ENCODE data around the gene VOPP1. TPM values are rescaled to one million over a fixed set of nuclear protein-coding genes. Genes with fewer than 3 reads are reported as not detected.

Gene VOPP1
- total RNA-seq, 3 donors from 2014 or later: 28.2 to 42.6 (median 40.8) TPM

- H3K27ac ChIP-seq: no peak overlapping the region
- DNase-seq (ENCODE audit: low spot score in 2 of 2): no peak
- H3K9me3 ChIP-seq: no peaks in the 10 kb centered on the region
- intact Hi-C loops (cut with DNase I; ENCODE audit: low total_unique reads): no loop called here
- no peaks in the 10 kb centered on the region for H3K36me3 ChIP-seq
- no peak overlapping the region for H3K4me3 ChIP-seq
- no peaks in the 10 kb centered on the region for H3K4me1 ChIP-seq
- TF ChIP-seq, protein P1, sequence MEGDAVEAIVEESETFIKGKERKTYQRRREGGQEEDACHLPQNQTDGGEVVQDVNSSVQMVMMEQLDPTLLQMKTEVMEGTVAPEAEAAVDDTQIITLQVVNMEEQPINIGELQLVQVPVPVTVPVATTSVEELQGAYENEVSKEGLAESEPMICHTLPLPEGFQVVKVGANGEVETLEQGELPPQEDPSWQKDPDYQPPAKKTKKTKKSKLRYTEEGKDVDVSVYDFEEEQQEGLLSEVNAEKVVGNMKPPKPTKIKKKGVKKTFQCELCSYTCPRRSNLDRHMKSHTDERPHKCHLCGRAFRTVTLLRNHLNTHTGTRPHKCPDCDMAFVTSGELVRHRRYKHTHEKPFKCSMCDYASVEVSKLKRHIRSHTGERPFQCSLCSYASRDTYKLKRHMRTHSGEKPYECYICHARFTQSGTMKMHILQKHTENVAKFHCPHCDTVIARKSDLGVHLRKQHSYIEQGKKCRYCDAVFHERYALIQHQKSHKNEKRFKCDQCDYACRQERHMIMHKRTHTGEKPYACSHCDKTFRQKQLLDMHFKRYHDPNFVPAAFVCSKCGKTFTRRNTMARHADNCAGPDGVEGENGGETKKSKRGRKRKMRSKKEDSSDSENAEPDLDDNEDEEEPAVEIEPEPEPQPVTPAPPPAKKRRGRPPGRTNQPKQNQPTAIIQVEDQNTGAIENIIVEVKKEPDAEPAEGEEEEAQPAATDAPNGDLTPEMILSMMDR (IDR thresholded peaks at IDR 0.05): no peak
- TF ChIP-seq POLR2AphosphoS5 (IDR thresholded peaks at IDR 0.05) (no peak), POLR2A (IDR thresholded peaks at IDR 0.05) (no peak)
- no peaks in the 10 kb centered on the region for H3K27me3 ChIP-seq
Observed at GRCh38 chr7:55595511-55595910, 23.2 kb upstream of the VOPP1 start.

DNA sequence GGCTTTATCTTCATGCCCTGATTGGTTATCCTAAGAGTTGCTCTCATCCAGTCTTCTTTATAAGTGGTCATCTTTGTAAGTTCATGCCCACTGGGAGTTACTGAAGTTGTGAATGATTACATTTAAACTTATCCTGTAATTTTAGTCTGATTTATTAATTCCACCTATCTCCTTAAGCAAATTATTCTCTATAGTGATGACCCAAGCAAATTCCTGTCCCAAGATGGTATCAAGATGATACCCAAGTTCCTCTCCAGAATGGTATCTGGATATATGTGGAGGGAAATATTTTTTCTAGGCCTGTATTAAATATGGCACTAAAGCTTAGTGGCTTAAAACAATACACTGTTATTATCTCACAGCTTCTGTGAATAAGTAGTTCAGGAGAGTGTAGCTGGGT is 22.6 kb upstream of the VOPP1 start:
- no peaks in the 10 kb centered on the region for H3K4me1 ChIP-seq
- no peaks in the 10 kb centered on the region for H3K9me3 ChIP-seq
- no peak for TF ChIP-seq POLR2AphosphoS5 (IDR thresholded peaks at IDR 0.05)
- no peaks in the 10 kb centered on the region for H3K27me3 ChIP-seq
- DNase-seq (ENCODE audit: low spot score in 2 of 2): no peak
- intact Hi-C loops (cut with DNase I; ENCODE audit: low total_unique reads): no loop called here
- H3K27ac ChIP-seq: no peak overlapping the region
- no peak overlapping the region for H3K4me3 ChIP-seq
- no peaks in the 10 kb centered on the region for H3K36me3 ChIP-seq

- Histone ChIP-seq H3K27ac (no peak overlapping the region), H3K36me3 (no peaks in the 10 kb centered on the region), H3K4me3 (no peak overlapping the region), H3K27me3 (no peaks in the 10 kb centered on the region), H3K4me1 (no peaks in the 10 kb centered on the region), H3K9me3 (no peaks in the 10 kb centered on the region)
- intact Hi-C loops (cut with DNase I; ENCODE audit: low total_unique reads): no loop called here
- TF ChIP-seq POLR2A (IDR thresholded peaks at IDR 0.05): no peak
- DNase-seq (ENCODE audit: low spot score in 2 of 2): no peak
Observed at GRCh38 chr7:55594414-55594813, 22.1 kb upstream of the VOPP1 start.

- no peak overlapping the region for H3K4me3 ChIP-seq
- no peaks in the 10 kb centered on the region for H3K4me1 ChIP-seq
- DNase-seq (ENCODE audit: low spot score in 2 of 2): peak in 1 of 2 donors; percentile 58
- H3K27ac ChIP-seq: no peak overlapping the region
- H3K9me3 ChIP-seq: no peaks in the 10 kb centered on the region
- no peaks in the 10 kb centered on the region for H3K36me3 ChIP-seq
- intact Hi-C loops (cut with DNase I; ENCODE audit: low total_unique reads): no loop called here
- H3K27me3 ChIP-seq: no peaks in the 10 kb centered on the region
- TF ChIP-seq, protein P1 (IDR thresholded peaks at IDR 0.05): peak; percentile 30 to 43 (median 37)
- no peak for TF ChIP-seq POLR2A (IDR thresholded peaks at IDR 0.05)
Observed at GRCh38 chr7:55593515-55594318, 21.4 kb upstream of the VOPP1 start.

DNA sequence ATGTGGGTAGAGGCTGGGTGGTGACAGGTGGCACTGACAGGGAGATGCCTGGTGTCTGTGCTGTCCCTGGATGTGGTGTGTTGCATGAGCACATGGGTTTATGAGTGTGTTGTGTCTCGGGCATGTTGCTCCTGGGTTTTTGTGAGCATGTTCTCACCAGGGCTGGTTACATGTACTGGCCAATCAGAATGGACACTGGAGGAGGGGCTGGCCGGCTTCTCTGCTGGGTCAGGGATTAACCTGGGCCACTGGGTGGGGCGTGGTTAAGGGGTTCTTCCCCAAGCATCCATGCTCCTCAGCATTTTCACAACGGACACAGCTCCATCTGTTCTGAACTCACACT is 20.8 kb upstream of the VOPP1 start:
- no peak overlapping the region for H3K4me3 ChIP-seq
- H3K27me3 ChIP-seq: no peaks in the 10 kb centered on the region
- H3K36me3 ChIP-seq: no peaks in the 10 kb centered on the region
- no peak overlapping the region for H3K27ac ChIP-seq
- no peaks in the 10 kb centered on the region for H3K9me3 ChIP-seq
- TF ChIP-seq POLR2AphosphoS5 (IDR thresholded peaks at IDR 0.05) (no peak), POLR2A (IDR thresholded peaks at IDR 0.05) (no peak)
- TF ChIP-seq, protein P1 (IDR thresholded peaks at IDR 0.05): no peak
- intact Hi-C loops (cut with DNase I; ENCODE audit: low total_unique reads): no loop called here
- no peaks in the 10 kb centered on the region for H3K4me1 ChIP-seq
- DNase-seq (ENCODE audit: low spot score in 2 of 2): peak in 1 of 2 donors; percentile 30

DNA sequence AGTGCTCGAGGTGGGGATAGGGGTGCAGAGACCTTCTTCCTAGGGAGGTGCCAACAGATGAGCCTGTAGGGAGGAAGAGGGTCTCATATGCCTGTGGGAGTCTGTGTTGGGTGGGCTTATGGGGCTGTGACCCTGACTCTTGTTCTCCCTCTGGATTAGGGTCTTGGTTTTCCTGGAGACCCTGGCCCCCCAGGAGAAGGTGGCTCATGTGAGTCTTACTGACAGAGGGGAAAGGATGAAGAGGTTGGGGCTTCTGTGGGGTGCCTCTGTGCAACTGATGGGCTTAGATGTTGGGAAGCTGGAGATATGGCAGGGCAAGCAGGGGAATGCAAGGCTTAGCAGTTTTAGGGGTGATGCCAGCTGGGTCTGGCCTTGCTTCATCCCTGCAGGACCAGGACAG is 20.2 kb upstream of the VOPP1 start:
- Histone ChIP-seq H3K27me3 (no peaks in the 10 kb centered on the region), H3K36me3 (no peaks in the 10 kb centered on the region), H3K27ac (no peak overlapping the region), H3K4me1 (no peaks in the 10 kb centered on the region), H3K9me3 (no peaks in the 10 kb centered on the region), H3K4me3 (no peak overlapping the region)
- intact Hi-C loops (cut with DNase I; ENCODE audit: low total_unique reads): no loop called here
- DNase-seq (ENCODE audit: low spot score in 2 of 2): no peak
- TF ChIP-seq POLR2AphosphoS5 (IDR thresholded peaks at IDR 0.05) (no peak), POLR2A (IDR thresholded peaks at IDR 0.05) (no peak)
- TF ChIP-seq, protein P1 (IDR thresholded peaks at IDR 0.05): no peak
